ENCODE data around the gene GPR107.

The GPR107 gene

DNA sequence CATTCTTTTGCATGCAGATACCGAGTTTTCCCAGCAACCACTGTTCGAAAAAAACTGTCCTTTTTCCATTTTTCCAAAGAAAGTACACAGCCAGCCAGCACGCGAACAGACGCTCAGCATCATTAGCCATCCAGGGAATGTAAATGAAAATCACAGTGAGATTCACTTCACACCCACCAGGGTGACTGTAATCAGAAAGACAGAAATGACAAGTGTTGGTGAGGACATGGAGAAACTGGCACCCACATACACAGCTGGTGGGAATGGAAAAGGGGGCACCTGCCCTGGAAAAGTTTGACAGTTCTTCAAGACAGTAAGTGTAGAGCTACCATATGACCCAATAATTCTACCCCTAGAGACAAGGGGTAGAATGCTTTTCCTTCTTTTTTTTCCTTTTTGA is 93.5 kb downstream of the GPR107 start:
- no peak for DNase-seq (ENCODE audit: low spot score)
- TF ChIP-seq, protein P1, sequence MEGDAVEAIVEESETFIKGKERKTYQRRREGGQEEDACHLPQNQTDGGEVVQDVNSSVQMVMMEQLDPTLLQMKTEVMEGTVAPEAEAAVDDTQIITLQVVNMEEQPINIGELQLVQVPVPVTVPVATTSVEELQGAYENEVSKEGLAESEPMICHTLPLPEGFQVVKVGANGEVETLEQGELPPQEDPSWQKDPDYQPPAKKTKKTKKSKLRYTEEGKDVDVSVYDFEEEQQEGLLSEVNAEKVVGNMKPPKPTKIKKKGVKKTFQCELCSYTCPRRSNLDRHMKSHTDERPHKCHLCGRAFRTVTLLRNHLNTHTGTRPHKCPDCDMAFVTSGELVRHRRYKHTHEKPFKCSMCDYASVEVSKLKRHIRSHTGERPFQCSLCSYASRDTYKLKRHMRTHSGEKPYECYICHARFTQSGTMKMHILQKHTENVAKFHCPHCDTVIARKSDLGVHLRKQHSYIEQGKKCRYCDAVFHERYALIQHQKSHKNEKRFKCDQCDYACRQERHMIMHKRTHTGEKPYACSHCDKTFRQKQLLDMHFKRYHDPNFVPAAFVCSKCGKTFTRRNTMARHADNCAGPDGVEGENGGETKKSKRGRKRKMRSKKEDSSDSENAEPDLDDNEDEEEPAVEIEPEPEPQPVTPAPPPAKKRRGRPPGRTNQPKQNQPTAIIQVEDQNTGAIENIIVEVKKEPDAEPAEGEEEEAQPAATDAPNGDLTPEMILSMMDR (IDR thresholded peaks at IDR 0.05; ENCODE audit: extremely low read depth, missing control alignments): no peak

DNA sequence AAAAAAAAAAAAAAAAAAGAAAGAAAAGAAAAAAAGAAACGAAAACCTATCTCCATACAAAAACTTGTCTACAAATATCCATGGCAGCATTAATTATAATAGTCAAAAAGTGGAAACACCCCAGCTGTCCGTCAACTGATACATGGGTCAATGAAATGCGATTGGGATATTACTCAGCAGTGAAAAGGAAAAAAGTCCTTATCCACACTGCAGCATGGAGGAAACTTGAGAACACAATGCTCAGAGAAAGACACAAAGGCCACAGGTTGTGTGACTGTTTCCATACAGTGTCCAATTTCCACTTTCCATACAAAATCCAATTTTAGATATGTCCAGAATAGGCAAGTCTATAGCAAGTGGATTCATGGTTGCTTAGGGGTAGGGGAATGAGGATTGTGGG is 94.2 kb downstream of the GPR107 start:
- no peak for DNase-seq (ENCODE audit: low spot score)
- TF ChIP-seq, protein P1 (IDR thresholded peaks at IDR 0.05; ENCODE audit: extremely low read depth, missing control alignments): no peak

DNA sequence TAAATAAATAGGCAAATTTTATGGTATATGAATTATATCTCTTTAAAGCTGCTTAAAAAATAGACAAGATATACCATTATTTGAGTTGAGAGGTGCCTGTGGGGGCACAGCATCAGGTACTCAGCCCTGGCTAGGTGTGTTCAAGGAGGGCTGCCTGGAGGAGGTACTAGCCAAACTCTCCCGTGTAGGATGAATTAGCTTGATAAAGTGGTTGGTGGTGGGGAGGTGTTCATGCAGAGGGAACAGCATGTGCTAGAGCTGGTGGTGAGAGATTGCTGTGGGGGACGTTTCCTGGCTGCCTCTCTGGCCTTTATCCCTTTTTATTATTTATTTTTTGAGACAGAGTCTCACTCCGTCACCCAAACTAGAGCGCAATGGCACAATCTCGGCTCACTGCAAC is 95.3 kb downstream of the GPR107 start:
- TF ChIP-seq, protein P1 (IDR thresholded peaks at IDR 0.05; ENCODE audit: extremely low read depth, missing control alignments): no peak
- DNase-seq (ENCODE audit: low spot score): no peak

DNA sequence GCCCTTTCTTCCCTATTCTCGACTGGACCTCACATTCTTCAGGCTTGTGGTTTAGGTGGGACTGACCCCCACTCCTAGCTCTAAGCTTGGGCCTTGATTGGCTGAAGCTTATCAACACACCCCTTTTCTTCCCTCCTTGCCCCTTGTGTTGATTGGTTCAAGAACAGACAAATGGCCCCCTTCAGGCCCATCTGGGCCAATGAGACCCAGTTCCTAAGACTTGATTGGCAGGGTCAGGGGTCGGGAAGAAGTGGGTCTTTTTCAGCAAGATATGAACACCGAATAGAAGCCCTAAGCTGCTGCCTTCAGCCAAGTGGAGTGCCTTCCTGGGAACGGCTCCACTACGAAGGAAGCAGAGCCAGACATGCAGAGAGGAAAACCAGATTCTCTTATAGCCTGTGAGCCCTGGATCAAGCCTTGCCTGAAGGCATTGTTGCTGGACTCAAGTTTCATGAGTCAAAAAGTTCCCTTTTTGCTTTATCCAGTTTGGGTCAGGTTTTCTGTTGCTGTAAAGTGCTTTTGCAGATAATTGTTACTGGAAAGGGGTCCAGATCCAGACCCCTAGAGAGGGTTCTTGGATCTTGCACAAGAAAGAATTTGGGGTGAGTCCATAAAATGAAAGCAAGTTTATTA is 96.1 kb downstream of the GPR107 start:
- TF ChIP-seq, protein P1 (IDR thresholded peaks at IDR 0.05; ENCODE audit: extremely low read depth, missing control alignments): no peak
- DNase-seq (ENCODE audit: low spot score): no peak

DNA sequence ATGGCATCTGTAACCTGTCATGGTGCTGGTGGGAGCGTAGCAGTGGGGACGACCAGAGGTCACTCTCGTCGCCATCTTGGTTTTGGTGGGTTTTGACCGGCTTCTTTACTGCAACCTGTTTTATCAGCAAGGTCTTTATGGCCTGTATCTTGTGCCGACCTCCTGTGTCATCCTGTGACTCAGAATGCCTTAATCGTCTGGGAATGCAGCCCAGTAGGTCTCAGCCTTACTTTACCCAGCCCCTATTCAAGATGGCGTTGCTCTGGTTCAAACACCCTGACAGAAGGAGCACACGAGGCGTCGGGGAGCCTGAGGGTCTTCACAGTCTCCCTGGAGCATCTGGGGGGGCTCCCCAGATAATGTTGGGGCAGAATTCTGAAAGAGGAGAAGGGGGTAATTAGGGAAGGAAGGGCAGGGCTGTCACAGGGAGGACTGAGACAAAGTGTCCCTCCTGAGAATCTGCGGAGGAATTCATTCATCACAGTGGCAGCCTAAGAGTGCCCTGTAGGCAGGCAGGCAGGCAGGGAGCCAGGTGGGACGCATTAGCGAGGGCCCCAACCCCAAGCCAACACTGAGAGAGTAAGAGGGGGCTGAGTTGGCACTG is 97.2 kb downstream of the GPR107 start:
- DNase-seq (ENCODE audit: low spot score): no peak
- TF ChIP-seq, protein P1 (IDR thresholded peaks at IDR 0.05; ENCODE audit: extremely low read depth, missing control alignments): no peak

DNA sequence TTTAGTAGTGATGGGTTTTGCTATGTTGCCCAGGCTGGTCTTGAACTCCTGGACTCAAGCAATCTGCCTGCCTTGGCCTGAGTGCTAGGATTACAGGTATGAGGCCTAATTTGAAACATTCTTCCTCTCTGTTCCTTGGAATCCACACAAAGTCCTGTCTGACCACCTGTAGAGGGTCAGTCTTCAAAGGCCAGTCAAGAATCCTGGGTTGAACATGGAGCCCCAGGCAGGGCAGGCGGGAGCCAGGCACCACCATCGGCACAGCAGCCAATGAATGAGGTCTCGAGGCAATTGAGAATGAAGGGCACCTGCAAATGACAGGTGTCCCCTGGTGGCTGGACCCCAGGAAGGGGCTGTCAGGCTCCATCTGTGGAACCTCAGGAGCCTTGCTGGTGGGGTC is 101.1 kb downstream of the GPR107 start:
- DNase-seq (ENCODE audit: low spot score): no peak
- TF ChIP-seq, protein P1 (IDR thresholded peaks at IDR 0.05; ENCODE audit: extremely low read depth, missing control alignments): no peak

DNA sequence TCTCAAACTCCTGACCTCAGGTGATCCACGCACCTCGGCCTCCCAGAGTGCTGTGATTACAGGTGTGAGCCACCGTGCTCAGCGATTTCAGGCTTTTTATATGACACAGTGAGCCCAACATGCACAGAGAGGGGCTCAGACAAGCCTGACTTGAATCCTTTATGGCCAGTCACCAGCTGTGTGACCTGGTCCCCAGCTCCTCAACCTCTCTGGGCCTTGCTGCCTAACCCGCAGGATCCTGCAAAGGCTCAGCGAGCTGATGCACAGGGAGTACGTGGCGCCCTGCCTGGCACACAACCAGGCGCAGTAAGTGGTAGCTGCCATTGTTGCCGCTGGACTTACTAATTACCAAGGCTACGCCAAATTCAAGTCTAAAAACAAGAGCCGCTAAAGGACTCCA is 101.9 kb downstream of the GPR107 start:
- DNase-seq (ENCODE audit: low spot score): no peak

More for the DNA sequence above, 101.9 kb downstream of the GPR107 start:
- TF ChIP-seq, protein P1 (IDR thresholded peaks at IDR 0.05; ENCODE audit: extremely low read depth, missing control alignments): no peak

Measured in GM20000 (cell line).